Measurements from ENCODE around the gene SOX6. TPM values are rescaled to one million over a fixed set of nuclear protein-coding genes. Genes with fewer than 3 reads are reported as not detected.

Gene SOX6
- total RNA-seq, result 68.9 TPM

GRCh38 chr11:16356057-16356760, at the start of gene SOX6:
Gene SOX6, minus strand, starts transcription at chr11:16356546. Its CDS starts 15,298 bp downstream, at chr11:16341248.

